ENCODE data around the gene GLE1.

- TF ChIP-seq CTCF (IDR thresholded peaks at IDR 0.05; ENCODE audit: low read depth, low read length): no peak
- no peak for TF ChIP-seq MAX (IDR thresholded peaks at IDR 0.05; ENCODE audit: low read depth, low read length)
- TF ChIP-seq POLR2A (IDR thresholded peaks at IDR 0.05; ENCODE audit: extremely low read depth, insufficient read length): no peak
- no peak for TF ChIP-seq MYC (IDR thresholded peaks at IDR 0.05; ENCODE audit: low read depth, low read length)
These were observed 46.5 kb downstream of the GLE1 start for GRCh38 chr9:128550770-128551656.
